ENCODE measurements around the gene CHST3.

DNA sequence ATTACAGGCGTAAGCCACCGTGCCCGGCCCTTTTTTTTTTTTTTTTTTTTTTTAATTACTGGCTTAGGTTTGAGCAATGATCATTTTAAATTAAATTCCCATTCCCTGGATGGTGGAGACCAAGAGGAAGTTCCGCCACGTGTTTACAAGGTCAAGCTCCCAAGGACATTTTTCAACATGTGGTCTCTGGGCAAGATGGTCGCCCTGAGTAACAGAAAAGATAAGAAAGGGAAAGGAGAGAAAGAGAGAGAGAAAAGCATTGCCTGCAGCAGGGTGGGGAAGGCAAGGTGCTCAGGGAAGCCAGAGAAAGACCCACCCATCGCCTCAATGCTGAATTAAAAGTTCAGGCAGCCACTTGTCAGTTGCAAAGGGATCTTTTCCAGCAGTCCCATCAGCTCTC is 45.2 kb upstream of the CHST3 start:
- TF ChIP-seq, protein P1, sequence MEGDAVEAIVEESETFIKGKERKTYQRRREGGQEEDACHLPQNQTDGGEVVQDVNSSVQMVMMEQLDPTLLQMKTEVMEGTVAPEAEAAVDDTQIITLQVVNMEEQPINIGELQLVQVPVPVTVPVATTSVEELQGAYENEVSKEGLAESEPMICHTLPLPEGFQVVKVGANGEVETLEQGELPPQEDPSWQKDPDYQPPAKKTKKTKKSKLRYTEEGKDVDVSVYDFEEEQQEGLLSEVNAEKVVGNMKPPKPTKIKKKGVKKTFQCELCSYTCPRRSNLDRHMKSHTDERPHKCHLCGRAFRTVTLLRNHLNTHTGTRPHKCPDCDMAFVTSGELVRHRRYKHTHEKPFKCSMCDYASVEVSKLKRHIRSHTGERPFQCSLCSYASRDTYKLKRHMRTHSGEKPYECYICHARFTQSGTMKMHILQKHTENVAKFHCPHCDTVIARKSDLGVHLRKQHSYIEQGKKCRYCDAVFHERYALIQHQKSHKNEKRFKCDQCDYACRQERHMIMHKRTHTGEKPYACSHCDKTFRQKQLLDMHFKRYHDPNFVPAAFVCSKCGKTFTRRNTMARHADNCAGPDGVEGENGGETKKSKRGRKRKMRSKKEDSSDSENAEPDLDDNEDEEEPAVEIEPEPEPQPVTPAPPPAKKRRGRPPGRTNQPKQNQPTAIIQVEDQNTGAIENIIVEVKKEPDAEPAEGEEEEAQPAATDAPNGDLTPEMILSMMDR (IDR thresholded peaks at IDR 0.05): no peak
- no peak for TF ChIP-seq POLR2A (IDR thresholded peaks at IDR 0.05)

Measured in breast epithelium (tissue), 3 donors.